BJ (cell line): Measurements from ENCODE around the gene TMEM256. TPM values are rescaled to one million over a fixed set of nuclear protein-coding genes. Genes with fewer than 3 reads are reported as not detected.

Experiments
- CTCF ChIA-PET: fragments of 350-600 bp; formaldehyde crosslinking; extraction: SDS; loops from one replicate; lab custom pipeline; 2021; ENCODE audit warnings: antibody characterized with exemption, inconsistent platforms; lab: Yijun Ruan, JAX
- POLR2A ChIA-PET: fragments of 300-600 bp; sonication (Branson Sonifier 250); formaldehyde crosslinking; extraction: SDS; loops from one replicate; lab custom pipeline; 2021; ENCODE audit warnings: antibody characterized with exemption; lab: Charles Lee
- DNase-seq: peaks from one replicate; pipeline ENCODE4 v3.0.0-alpha.2; 2011; ENCODE audit warnings: low read depth
- H3K27me3 ChIP-seq: 2 replicates; pipeline ENCODE4 v1.6.0; 2011; ENCODE audit warnings: low read length; ENCODE audit not compliant: control insufficient read depth, insufficient read depth
- H3K36me3 ChIP-seq: 2 replicates; pipeline ENCODE4 v1.5.1; 2011; ENCODE audit warnings: low read length; ENCODE audit not compliant: control insufficient read depth, insufficient read depth
- H3K4me3 ChIP-seq: 2 replicates; pipeline ENCODE4 v1.5.1; 2011; ENCODE audit warnings: low read depth, mild to moderate bottlenecking, control low read depth, low read length
- polyA plus RNA-seq: library from polyadenylated mRNA; depleted of rRNA; stranded (reverse); fragments of >200 nt; gene quantifications from 2 replicates; pipeline ENCODE4 v1.2.3, GENCODE V29; 2011
- TF ChIP-seq, protein P1 (sequence below): IDR thresholded peaks from 2 replicates; pipeline ENCODE4 v1.5.1; 2011; ENCODE audit warnings: low read depth, mild to moderate bottlenecking, control low read depth, inconsistent platforms, low read length, moderate library complexity; ENCODE audit not compliant: insufficient read depth

TMEM256 gene
- polyA plus RNA-seq, 1 experiment = 101 TPM

- CTCF ChIA-PET = interaction anchor here (1.4 kb wide), 1 partner anchor 168 kb away, joined by 4 read pairs; no protein-coding TSS in a partner anchor
- TF ChIP-seq, protein P1, sequence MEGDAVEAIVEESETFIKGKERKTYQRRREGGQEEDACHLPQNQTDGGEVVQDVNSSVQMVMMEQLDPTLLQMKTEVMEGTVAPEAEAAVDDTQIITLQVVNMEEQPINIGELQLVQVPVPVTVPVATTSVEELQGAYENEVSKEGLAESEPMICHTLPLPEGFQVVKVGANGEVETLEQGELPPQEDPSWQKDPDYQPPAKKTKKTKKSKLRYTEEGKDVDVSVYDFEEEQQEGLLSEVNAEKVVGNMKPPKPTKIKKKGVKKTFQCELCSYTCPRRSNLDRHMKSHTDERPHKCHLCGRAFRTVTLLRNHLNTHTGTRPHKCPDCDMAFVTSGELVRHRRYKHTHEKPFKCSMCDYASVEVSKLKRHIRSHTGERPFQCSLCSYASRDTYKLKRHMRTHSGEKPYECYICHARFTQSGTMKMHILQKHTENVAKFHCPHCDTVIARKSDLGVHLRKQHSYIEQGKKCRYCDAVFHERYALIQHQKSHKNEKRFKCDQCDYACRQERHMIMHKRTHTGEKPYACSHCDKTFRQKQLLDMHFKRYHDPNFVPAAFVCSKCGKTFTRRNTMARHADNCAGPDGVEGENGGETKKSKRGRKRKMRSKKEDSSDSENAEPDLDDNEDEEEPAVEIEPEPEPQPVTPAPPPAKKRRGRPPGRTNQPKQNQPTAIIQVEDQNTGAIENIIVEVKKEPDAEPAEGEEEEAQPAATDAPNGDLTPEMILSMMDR = no peak
- no peak for DNase-seq
Observed at GRCh38 chr17:7392696-7393612, 10.9 kb downstream of the TMEM256 start.

GRCh38 chr17:7391307-7391706, 12.6 kb downstream of the TMEM256 start:
- CTCF ChIA-PET = interaction anchor here (1.7 kb wide), 1 partner anchor 35 kb away, joined by 4 read pairs; no protein-coding TSS in a partner anchor
- no peak for DNase-seq
- Histone ChIP-seq H3K36me3 (peaks cover 21% of the 10 kb centered on the region), H3K27me3 (no peaks in the 10 kb centered on the region), H3K4me3 (no peak overlapping the region)
- POLR2A ChIA-PET = no interaction called here
- TF ChIP-seq, protein P1 = no peak

More at GRCh38 chr17:7392696-7393612, 10.9 kb downstream of the TMEM256 start:
- POLR2A ChIA-PET = no interaction called here
- Histone ChIP-seq H3K27me3 (no peaks in the 10 kb centered on the region), H3K4me3 (peak overlapping the region; percentile 89), H3K36me3 (peaks cover 19% of the 10 kb centered on the region)

DNA sequence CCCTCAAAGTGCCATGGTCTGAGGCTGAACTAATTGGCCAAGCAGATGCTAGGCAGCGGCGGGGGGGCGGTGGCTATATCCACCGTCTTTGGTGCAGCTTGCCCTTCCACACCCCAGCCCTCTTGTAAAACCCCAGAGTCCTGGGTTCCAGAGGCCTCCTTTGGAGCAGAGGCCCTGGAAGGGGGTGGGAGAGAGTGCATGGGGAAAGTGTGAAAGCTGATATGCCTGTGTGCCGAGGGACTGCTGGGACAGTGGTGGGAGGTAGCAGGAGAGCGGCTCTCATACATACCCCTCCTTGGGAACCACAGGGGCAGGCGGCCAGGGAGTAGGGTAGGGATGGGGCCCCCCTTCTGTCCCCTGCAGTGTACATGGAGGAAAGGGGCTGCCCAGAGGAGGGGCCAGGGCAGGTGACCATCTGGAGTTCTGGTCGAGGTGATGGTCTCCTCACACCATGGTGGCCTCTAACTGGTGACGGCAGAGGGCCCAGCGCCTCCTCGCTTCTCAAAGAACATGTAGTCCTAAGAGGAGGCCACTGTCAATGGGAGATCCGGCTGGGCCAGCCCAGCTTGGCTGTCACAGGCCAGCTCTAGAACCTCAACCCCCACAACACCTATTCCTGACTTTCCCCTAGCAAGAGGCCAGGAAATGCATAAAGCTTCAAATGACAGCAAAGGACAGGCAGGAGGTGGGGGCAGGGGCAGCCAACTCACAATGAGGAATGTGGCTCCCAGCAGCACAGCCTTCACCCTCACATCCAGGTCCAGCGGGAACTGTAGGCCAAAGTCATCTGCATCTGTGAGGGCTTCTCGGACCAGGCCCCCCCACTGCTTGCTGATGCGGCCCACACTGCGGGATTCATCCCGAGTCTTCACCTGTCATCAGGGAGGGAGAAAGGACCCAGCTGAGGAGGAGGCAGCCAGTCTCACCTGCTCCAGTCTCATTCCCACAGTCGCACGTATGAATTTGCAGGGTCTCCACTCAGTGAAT, 13.7 kb downstream of the TMEM256 start:
- DNase-seq = no peak
- CTCF ChIA-PET = interaction anchor here (0.8 to 1.7 kb wide), 2 partner anchors 34 to 95 kb away, joined by 3 to 4 read pairs; no protein-coding TSS in a partner anchor
- POLR2A ChIA-PET = no interaction called here
- TF ChIP-seq, protein P1 = no peak
- Histone ChIP-seq H3K4me3 (no peak overlapping the region), H3K27me3 (no peaks in the 10 kb centered on the region), H3K36me3 (peaks cover 21% of the 10 kb centered on the region)

- H3K4me3 ChIP-seq = no peak overlapping the region
- CTCF ChIA-PET = interaction anchor here (0.8 to 1.2 kb wide), 3 partner anchors 15 to 172 kb away, joined by 3 to 4 read pairs (median 3); partner anchors contain the start of genes SENP3 and TMEM256
- DNase-seq = no peak
- H3K27me3 ChIP-seq = no peaks in the 10 kb centered on the region
- TF ChIP-seq, protein P1 = no peak
- POLR2A ChIA-PET = no interaction called here
- peaks cover 21% of the 10 kb centered on the region for H3K36me3 ChIP-seq
Observed at GRCh38 chr17:7388856-7389255, 15.0 kb downstream of the TMEM256 start.
